Measurements from ENCODE around the gene SKA2. TPM values are rescaled to one million over a fixed set of nuclear protein-coding genes. Genes with fewer than 3 reads are reported as not detected.

SKA2 gene
- total RNA-seq, 1 experiment from 2014 or later, result 91.9 TPM

GRCh38 chr17:59131131-59131530 is 23.9 kb downstream of the SKA2 start:
- Histone ChIP-seq H4K5ac (ENCODE audit: insufficient read length, low read depth, low read length) (no peak overlapping the region), H2AFZ (ENCODE audit: low read length) (no peak overlapping the region), H2BK15ac (ENCODE audit: low read depth, low read length) (no peak overlapping the region), H3K4ac (ENCODE audit: low read depth, low read length) (no peak overlapping the region), H3K9me3 (ENCODE audit: control insufficient read depth, low read depth, low read length) (no peaks in the 10 kb centered on the region), H3K23ac (ENCODE audit: insufficient read length, low read depth, low read length) (no peak overlapping the region), H3K27me3 (ENCODE audit: insufficient read depth, low read length) (no peaks in the 10 kb centered on the region), H4K20me1 (ENCODE audit: control insufficient read depth, insufficient read depth, insufficient read length) (no peaks in the 10 kb centered on the region), H4K91ac (ENCODE audit: insufficient read length, low read depth, low read length) (no peak overlapping the region), H2BK120ac (ENCODE audit: low read depth, low read length, poor library complexity, severe bottlenecking) (no peak overlapping the region), H3K9ac (ENCODE audit: extremely low read depth, insufficient read length, low read length) (no peak overlapping the region), H2BK5ac (ENCODE audit: insufficient read length, low read length) (no peak overlapping the region), H3T11ph (ENCODE audit: low read length) (no peak overlapping the region), H2BK20ac (ENCODE audit: low read depth, low read length, poor library complexity, severe bottlenecking) (no peak overlapping the region), H3K27ac (ENCODE audit: insufficient read length, low read depth, low read length) (no peak overlapping the region), H3K56ac (ENCODE audit: insufficient read length, low read depth, low read length) (no peak overlapping the region), H3K18ac (ENCODE audit: insufficient read length, low read depth, low read length) (no peak overlapping the region), H2BK12ac (ENCODE audit: insufficient read length, low read depth, low read length) (no peak overlapping the region), H3K4me1 (ENCODE audit: insufficient read depth, low read length) (no peaks in the 10 kb centered on the region), H3K79me1 (ENCODE audit: insufficient read depth, low read depth, low read length, poor library complexity, severe bottlenecking) (peaks cover 8% of the 10 kb centered on the region), H3K79me2 (ENCODE audit: insufficient read depth, low read length) (no peaks in the 10 kb centered on the region), H2AK5ac (ENCODE audit: insufficient read length, low read length) (no peak overlapping the region), H3K14ac (ENCODE audit: insufficient read depth, low read length) (no peak overlapping the region), H3K23me2 (ENCODE audit: insufficient read length, low read depth, low read length, poor library complexity, severe bottlenecking) (no peaks in the 10 kb centered on the region), H3K4me2 (ENCODE audit: insufficient read depth, insufficient read length, low read length) (no peak overlapping the region), H4K8ac (replicated peaks; ENCODE audit: insufficient read length, low read depth, low read length) (no peak overlapping the region)
- no peak for DNase-seq
- Mint-ChIP-seq H3K27ac (no peak overlapping the region), H3K27me3 (ENCODE audit: low read depth) (no peaks in the 10 kb centered on the region), H3K9me3 (no peaks in the 10 kb centered on the region), H3K4me1 (no peaks in the 10 kb centered on the region), H3K4me3 (no peak overlapping the region), H3K36me3 (ENCODE audit: insufficient read depth in 1 of 3, low read depth in 3 of 3) (peaks cover 10 to 35% (median 34%) of the 10 kb centered on the region in 3 experiments; a peak in 6 of 7 replicates)
- no CpG with 5 or more reads among the region's 1 CpG for WGBS (ENCODE audit: extremely low coverage, insufficient read length, low lambda C conversion rate)
- TF ChIP-seq CTCF (conservative IDR thresholded peaks at IDR 0.05), result no peak

Measured in H9 (cell line).